GM12878 (cell line): ENCODE measurements around the gene AZGP1. TPM values are rescaled to one million over a fixed set of nuclear protein-coding genes. Genes with fewer than 3 reads are reported as not detected.

Experiments used
- ATAC-seq: fragments of 200-7000 bp; cut with Tn5 transposase; 3 replicates; pipeline ENCODE4 v1.9.1; 2020; ENCODE audit warnings: mild to moderate bottlenecking, moderate library complexity
- BruUV-seq: library from RNA; stranded (reverse); fragments of 400-500 nt; replicated peaks from 2 replicates; lab custom pipeline; 2021; lab: Mats Ljungman, UMichigan
- CTCF ChIA-PET: fragments of 300-600 bp; sonication (Branson Sonifier 250); formaldehyde crosslinking; extraction: SDS; loops from one replicate; lab custom pipeline; 2021; ENCODE audit warnings: inconsistent platforms; lab: Yijun Ruan, JAX
- POLR2A ChIA-PET: fragments of 350-600 bp; formaldehyde crosslinking; extraction: SDS; loops from one replicate; lab custom pipeline; 2021; ENCODE audit warnings: inconsistent platforms; lab: Charles Lee
- RAD21 ChIA-PET: fragments of 300-600 bp; sonication (Branson Sonifier 250); formaldehyde crosslinking; loops from one replicate; lab custom pipeline; 2023; ENCODE audit warnings: antibody characterized with exemption; ENCODE audit not compliant: unreplicated experiment; lab: Charles Lee
- SMC1A ChIA-PET: fragments of 300-600 bp; sonication (Branson Sonifier 250); formaldehyde crosslinking; loops from one replicate; lab custom pipeline; 2023; ENCODE audit not compliant: unreplicated experiment, uncharacterized antibody; lab: Charles Lee
- DNase-seq: peaks from one replicate; pipeline ENCODE4 v3.0.0-alpha.2; 2011; ENCODE audit warnings: low read depth, low spot score
- FAIRE-seq: peaks from 3 replicates; lab custom pipeline; 2011; peaks lifted over from hg19 to GRCh38; lab: Jason Lieb, UNC
- H2AFZ ChIP-seq: 2 replicates; pipeline ENCODE4 v1.6.0; 2011; ENCODE audit warnings: low read depth, low read length, control low read depth; ENCODE audit not compliant: control insufficient read depth
- H3K27ac ChIP-seq: 2 replicates; pipeline ENCODE4 v1.5.1; 2011; ENCODE audit warnings: control low read depth; ENCODE audit not compliant: control insufficient read depth, insufficient read depth
- H3K27me3 ChIP-seq, 2 experiments: replicated peaks in 1 of 2; 2 replicates each; pipeline versions ENCODE4 v1.6.0 to v1.6.1; 2011; ENCODE audit warnings: low read length in 1 of 2; ENCODE audit not compliant: control insufficient read depth in 2 of 2, insufficient read depth in 2 of 2
- H3K36me3 ChIP-seq, 2 experiments: 2 replicates each; pipeline ENCODE4 v1.5.1; 2011; ENCODE audit warnings: low read length in 1 of 2; ENCODE audit not compliant: control insufficient read depth in 2 of 2, insufficient read depth in 2 of 2
- H3K4me1 ChIP-seq: 2 replicates; pipeline ENCODE4 v1.6.1; 2011; ENCODE audit warnings: mild to moderate bottlenecking, low read length, moderate library complexity, mixed read lengths; ENCODE audit not compliant: control insufficient read depth, insufficient read depth
- H3K4me2 ChIP-seq: 2 replicates; pipeline ENCODE4 v1.6.0; 2011; ENCODE audit warnings: control low read depth; ENCODE audit not compliant: control insufficient read depth, insufficient read depth
- H3K4me3 ChIP-seq: fragments of 200-600 bp; sonication (generic); 2 replicates; pipeline ENCODE4 v1.5.1; 2016
- H3K79me2 ChIP-seq: 2 replicates; pipeline ENCODE4 v1.6.0; 2011; ENCODE audit warnings: low read length; ENCODE audit not compliant: control insufficient read depth, insufficient read depth
- H3K9ac ChIP-seq: 2 replicates; pipeline ENCODE4 v1.8.0; 2011; ENCODE audit warnings: low read length, control low read depth, mixed read lengths; ENCODE audit not compliant: control insufficient read depth, insufficient read depth
- H3K9me3 ChIP-seq: replicated peaks from 3 replicates; pipeline ENCODE4 v1.5.1; 2011; ENCODE audit warnings: mild to moderate bottlenecking, low read length; ENCODE audit not compliant: control insufficient read depth, insufficient read depth
- H4K20me1 ChIP-seq: 2 replicates; pipeline ENCODE4 v1.6.0; 2011; ENCODE audit not compliant: control insufficient read depth, insufficient read depth
- CREM ChIP-seq: IDR thresholded peaks from 2 replicates; pipeline ENCODE4 v1.6.1; 2014; ENCODE audit warnings: antibody characterized with exemption, low read depth
- FOXK2 ChIP-seq: fragments of 450-650 bp; IDR thresholded peaks from 2 replicates; pipeline ENCODE4 v1.6.1; 2017; ENCODE audit warnings: mild to moderate bottlenecking, moderate library complexity
- IKZF2 ChIP-seq, 2 experiments: fragments of 450-650 bp; IDR thresholded peaks; 2 replicates each; pipeline ENCODE4 v1.6.1; 2017; ENCODE audit warnings: mild to moderate bottlenecking in 2 of 2, moderate library complexity in 2 of 2
- NFXL1 ChIP-seq: fragments of 450-650 bp; IDR thresholded peaks from 2 replicates; pipeline ENCODE4 v1.6.1; 2017; ENCODE audit warnings: antibody characterized with exemption, mild to moderate bottlenecking, borderline replicate concordance
- POLR2A ChIP-seq: IDR thresholded peaks from 2 replicates; pipeline ENCODE4 v1.6.1; 2011; ENCODE audit warnings: low read depth, mild to moderate bottlenecking, low read length
- SMARCA5 ChIP-seq: fragments of 450-650 bp; IDR thresholded peaks from 2 replicates; pipeline ENCODE4 v1.6.1; 2017; ENCODE audit warnings: mild to moderate bottlenecking
- SP1 ChIP-seq: IDR thresholded peaks from one replicate; pipeline ENCODE4 v1.6.1; 2011; ENCODE audit warnings: low read depth, low read length
- SRF ChIP-seq, 2 experiments: IDR thresholded peaks; 2 replicates each; pipeline ENCODE4 v1.6.1; 2011; ENCODE audit warnings: low read depth in 2 of 2, low read length in 2 of 2, mild to moderate bottlenecking in 1 of 2, moderate library complexity in 1 of 2
- ZNF207 ChIP-seq: fragments of 450-650 bp; IDR thresholded peaks from 2 replicates; pipeline ENCODE4 v1.6.1; 2014; ENCODE audit warnings: antibody characterized with exemption, mild to moderate bottlenecking, borderline replicate concordance
- ZNF384 ChIP-seq: IDR thresholded peaks from 2 replicates; pipeline ENCODE4 v1.6.1; 2012; ENCODE audit warnings: low read depth, mild to moderate bottlenecking, low read length, improper control_type of control experiment, borderline replicate concordance
- WGBS: methylation state at CpG from one replicate; pipeline ENCODE4 v1.1.6; 2016; ENCODE audit warnings: low lambda C conversion rate; ENCODE audit not compliant: insufficient replicate concordance, insufficient coverage; ENCODE audit errors: missing lambda C conversion rate; 5-methylcytosine and 5-hydroxymethylcytosine counted together
- in situ Hi-C: fragments of 300-500 bp; cut with MboI; formaldehyde crosslinking; loops from 9 replicates; pipeline ENCODE4 v1.14.3; 2018; ENCODE audit warnings: mixed read lengths
- intact Hi-C: fragments of 100-400 bp; cut with micrococcal nuclease; formaldehyde crosslinking; loops from one replicate; pipeline ENCODE4 v1.14.2; 2022; ENCODE audit not compliant: unreplicated experiment
- polyA plus RNA-seq, 11 experiments: library from polyadenylated mRNA; depleted of rRNA in 4 of 11; unstranded in 6 of 11; stranded (reverse) in 5 of 11; fragments of >200 nt; fragmentation: Nextera tagmentation in 4 of 11; fragmentation: Illumina TruSeq in 1 of 11; extraction: Ambion mirVana in 4 of 11; extraction: Trizol in 1 of 11; gene quantifications; 1 replicate in 1 of 11; 2 replicates in 10 of 11; pipeline versions ENCODE4 v1.2.1 to v1.2.3, GENCODE V29; 2011 to 2016; ENCODE audit warnings: inconsistent platforms in 2 of 11, missing spikeins in 2 of 11, low read depth in 1 of 11
- total RNA-seq, 4 experiments: library from RNA; depleted of rRNA in 3 of 4; stranded (reverse); fragments of >200 nt in 3 of 4; fragmentation: Illumina TruSeq in 1 of 4; extraction: Trizol in 1 of 4; gene quantifications; 2 replicates each; pipeline versions ENCODE4 v1.2.1 to v1.2.3, GENCODE V29; 2013 to 2021
- TF ChIP-seq, protein P1 (sequence below): fragments of 150-350 bp; IDR thresholded peaks from 2 replicates; pipeline ENCODE4 v1.6.1; 2016; ENCODE audit warnings: low read depth, low read length
- TF ChIP-seq, protein P2 (sequence below): IDR thresholded peaks from 2 replicates; pipeline ENCODE4 v1.6.1; 2011; ENCODE audit warnings: borderline replicate concordance, low read depth, mild to moderate bottlenecking, moderate library complexity, low read length; ENCODE audit not compliant: insufficient read depth, poor library complexity, severe bottlenecking

Gene AZGP1
- total and polyA plus RNA-seq, 10 of the 15 experiments (the other 5 are each of a cell fraction or from before 2014, with no cell fraction given), result 0.18 to 0.64 (median 0.29) TPM; not detected in 5

GRCh38 chr7:100003711-100004661, 28.2 kb upstream of the AZGP1 start:
- ChIA-PET POLR2A (no interaction called here), RAD21 (interaction anchor here (1.2 kb wide), 1 partner anchor 11 kb away, joined by 3 read pairs; the partner anchor contains the start of gene ZKSCAN1)
- no TSS peak for BruUV-seq

GRCh38 chr7:100000239-100000638, 24.4 kb upstream of the AZGP1 start:
- ChIA-PET RAD21 (no interaction called here), CTCF (interaction anchor here (0.7 to 1.2 kb wide), 3 partner anchors 14 to 132 kb away, joined by 3 to 4 read pairs (median 3); no protein-coding TSS in a partner anchor), SMC1A (no interaction called here), POLR2A (no interaction called here)
- FAIRE-seq (no peak), ATAC-seq (no peak), DNase-seq (no peak)
- intact Hi-C loops (no loop called here), in situ Hi-C loops (no loop called here)
- H3K36me3 ChIP-seq, result no peaks in the 10 kb centered on the region
- H3K27ac ChIP-seq, result no peak overlapping the region
- H3K9ac ChIP-seq, result no peak overlapping the region
- no peaks in the 10 kb centered on the region for H3K9me3 ChIP-seq
- no peak overlapping the region for H3K4me3 ChIP-seq
- no TSS peak for BruUV-seq
- no peak overlapping the region for H2AFZ ChIP-seq
- H4K20me1 ChIP-seq, result no peaks in the 10 kb centered on the region
- WGBS, result 68% methylated on average over 13 of the region's 13 CpGs
- H3K27me3 ChIP-seq, result peaks cover 0 to 1% of the 10 kb centered on the region in 2 experiments; a peak in 3 of 4 replicates
- H3K79me2 ChIP-seq, result no peaks in the 10 kb centered on the region
- no peak overlapping the region for H3K4me2 ChIP-seq
- peaks cover 12% of the 10 kb centered on the region; the same call in 1 of the 2 replicates for H3K4me1 ChIP-seq
- TF ChIP-seq CREM (no peak), SP1 (no peak), FOXK2 (no peak), SRF (IDR thresholded peaks at IDR 0.05; ENCODE audit: low read depth in 2 of 2, low read length in 2 of 2) (no peak), ZNF384 (no peak), SMARCA5 (no peak), IKZF2 (IDR thresholded peaks at IDR 0.05) (no peak)
- TF ChIP-seq, protein P1, sequence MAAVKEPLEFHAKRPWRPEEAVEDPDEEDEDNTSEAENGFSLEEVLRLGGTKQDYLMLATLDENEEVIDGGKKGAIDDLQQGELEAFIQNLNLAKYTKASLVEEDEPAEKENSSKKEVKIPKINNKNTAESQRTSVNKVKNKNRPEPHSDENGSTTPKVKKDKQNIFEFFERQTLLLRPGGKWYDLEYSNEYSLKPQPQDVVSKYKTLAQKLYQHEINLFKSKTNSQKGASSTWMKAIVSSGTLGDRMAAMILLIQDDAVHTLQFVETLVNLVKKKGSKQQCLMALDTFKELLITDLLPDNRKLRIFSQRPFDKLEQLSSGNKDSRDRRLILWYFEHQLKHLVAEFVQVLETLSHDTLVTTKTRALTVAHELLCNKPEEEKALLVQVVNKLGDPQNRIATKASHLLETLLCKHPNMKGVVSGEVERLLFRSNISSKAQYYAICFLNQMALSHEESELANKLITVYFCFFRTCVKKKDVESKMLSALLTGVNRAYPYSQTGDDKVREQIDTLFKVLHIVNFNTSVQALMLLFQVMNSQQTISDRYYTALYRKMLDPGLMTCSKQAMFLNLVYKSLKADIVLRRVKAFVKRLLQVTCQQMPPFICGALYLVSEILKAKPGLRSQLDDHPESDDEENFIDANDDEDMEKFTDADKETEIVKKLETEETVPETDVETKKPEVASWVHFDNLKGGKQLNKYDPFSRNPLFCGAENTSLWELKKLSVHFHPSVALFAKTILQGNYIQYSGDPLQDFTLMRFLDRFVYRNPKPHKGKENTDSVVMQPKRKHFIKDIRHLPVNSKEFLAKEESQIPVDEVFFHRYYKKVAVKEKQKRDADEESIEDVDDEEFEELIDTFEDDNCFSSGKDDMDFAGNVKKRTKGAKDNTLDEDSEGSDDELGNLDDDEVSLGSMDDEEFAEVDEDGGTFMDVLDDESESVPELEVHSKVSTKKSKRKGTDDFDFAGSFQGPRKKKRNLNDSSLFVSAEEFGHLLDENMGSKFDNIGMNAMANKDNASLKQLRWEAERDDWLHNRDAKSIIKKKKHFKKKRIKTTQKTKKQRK, result no peak
- TF ChIP-seq, protein P2, sequence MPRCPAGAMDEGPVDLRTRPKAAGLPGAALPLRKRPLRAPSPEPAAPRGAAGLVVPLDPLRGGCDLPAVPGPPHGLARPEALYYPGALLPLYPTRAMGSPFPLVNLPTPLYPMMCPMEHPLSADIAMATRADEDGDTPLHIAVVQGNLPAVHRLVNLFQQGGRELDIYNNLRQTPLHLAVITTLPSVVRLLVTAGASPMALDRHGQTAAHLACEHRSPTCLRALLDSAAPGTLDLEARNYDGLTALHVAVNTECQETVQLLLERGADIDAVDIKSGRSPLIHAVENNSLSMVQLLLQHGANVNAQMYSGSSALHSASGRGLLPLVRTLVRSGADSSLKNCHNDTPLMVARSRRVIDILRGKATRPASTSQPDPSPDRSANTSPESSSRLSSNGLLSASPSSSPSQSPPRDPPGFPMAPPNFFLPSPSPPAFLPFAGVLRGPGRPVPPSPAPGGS, result no peak

More at GRCh38 chr7:100003711-100004661, 28.2 kb upstream of the AZGP1 start:
- Histone ChIP-seq H3K4me2 (no peak overlapping the region), H3K27ac (no peak overlapping the region), H3K79me2 (no peaks in the 10 kb centered on the region), H4K20me1 (no peaks in the 10 kb centered on the region), H3K36me3 (no peaks in the 10 kb centered on the region), H3K27me3 (peaks cover 0 to 1% of the 10 kb centered on the region in 2 experiments; a peak in 2 of 4 replicates), H2AFZ (no peak overlapping the region), H3K4me1 (no peaks in the 10 kb centered on the region), H3K4me3 (no peak overlapping the region), H3K9me3 (no peaks in the 10 kb centered on the region), H3K9ac (no peak overlapping the region)
- DNase-seq (no peak), FAIRE-seq (no peak), ATAC-seq (no peak)
- CTCF ChIA-PET, result interaction anchor here (0.8 to 1.9 kb wide), 2 partner anchors 12 to 13 kb away, joined by 3 to 5 read pairs; no protein-coding TSS in a partner anchor
- in situ Hi-C loops (no loop called here), intact Hi-C loops (no loop called here)
- SMC1A ChIA-PET, result no interaction called here
- WGBS, result 31% methylated on average over 14 of the region's 14 CpGs
- no peak for TF ChIP-seq POLR2A
- no peak for TF ChIP-seq NFXL1
- no peak for TF ChIP-seq ZNF207
